ENCODE data around the gene CLEC18B.
"Not testable (repeated sequence)": the region's sequence is repeated elsewhere in the genome, so short reads cannot be mapped to it uniquely, and the experiment has no call there.

The CLEC18B gene

GRCh38 chr16:74406600-74407361, 14.5 kb downstream of the CLEC18B start:
- DNase-seq (ENCODE audit: low spot score): not testable (repeated sequence)

GRCh38 chr16:74404148-74404933, 16.9 kb downstream of the CLEC18B start:
- DNase-seq (ENCODE audit: low spot score): not testable (repeated sequence)

- not testable (repeated sequence) for DNase-seq (ENCODE audit: low spot score)
These were observed 21.0 kb downstream of the CLEC18B start for GRCh38 chr16:74400238-74400637.

GRCh38 chr16:74398212-74398895, 22.9 kb downstream of the CLEC18B start:
- not testable (repeated sequence) for DNase-seq (ENCODE audit: low spot score)

- not testable (repeated sequence) for DNase-seq (ENCODE audit: low spot score)
These were observed 24.7 kb downstream of the CLEC18B start for GRCh38 chr16:74396521-74397017.

GRCh38 chr16:74394604-74395003, 26.7 kb downstream of the CLEC18B start:
- DNase-seq (ENCODE audit: low spot score): not testable (repeated sequence)

GRCh38 chr16:74394131-74394530, 27.1 kb downstream of the CLEC18B start:
- not testable (repeated sequence) for DNase-seq (ENCODE audit: low spot score)

- DNase-seq (ENCODE audit: low spot score): not testable (repeated sequence)
These were observed 29.7 kb downstream of the CLEC18B start for GRCh38 chr16:74391454-74392050.

- DNase-seq (ENCODE audit: low spot score): not testable (repeated sequence)
These were observed 38.8 kb downstream of the CLEC18B start for GRCh38 chr16:74382339-74383034.

GRCh38 chr16:74373847-74374184, 47.5 kb downstream of the CLEC18B start:
- not testable (repeated sequence) for DNase-seq (ENCODE audit: low spot score)

- DNase-seq (ENCODE audit: low spot score): no peak
These were observed 48.1 kb downstream of the CLEC18B start for GRCh38 chr16:74372953-74373846.

- DNase-seq (ENCODE audit: low spot score): peak; percentile 7
These were observed 48.9 kb downstream of the CLEC18B start for GRCh38 chr16:74372369-74372768.

GRCh38 chr16:74370338-74371135, 50.7 kb downstream of the CLEC18B start:
- DNase-seq (ENCODE audit: low spot score): not testable (repeated sequence)

GRCh38 chr16:74368002-74368911, 53.0 kb downstream of the CLEC18B start:
- peak; percentile 87 for DNase-seq (ENCODE audit: low spot score)

- DNase-seq (ENCODE audit: low spot score): peak; percentile 2
These were observed 53.7 kb downstream of the CLEC18B start for GRCh38 chr16:74367469-74368001.

GRCh38 chr16:74361646-74362610, 59.4 kb downstream of the CLEC18B start:
- not testable (repeated sequence) for DNase-seq (ENCODE audit: low spot score)
